K562 (cell line): ENCODE data around the gene LETM1. TPM values are rescaled to one million over a fixed set of nuclear protein-coding genes. Genes with fewer than 3 reads are reported as not detected.

ENCODE experiments used
- ATAC-seq: fragments of 200-7000 bp; cut with Tn5 transposase; 3 replicates; pipeline ENCODE4 v1.9.1; 2020; ENCODE audit warnings: moderate library complexity
- BruUV-seq: library from RNA; stranded (reverse); fragments of 400-500 nt; replicated peaks from 2 replicates; lab custom pipeline; 2021; lab: Mats Ljungman, UMichigan
- CTCF ChIA-PET: fragments of 300-600 bp; formaldehyde crosslinking; extraction: SDS; loops from one replicate; lab custom pipeline; 2021; ENCODE audit warnings: low intra/inter-chr PET ratio; lab: Yijun Ruan, JAX
- POLR2A ChIA-PET: fragments of 300-600, 350-650 bp; sonication (Branson Sonifier 250); formaldehyde crosslinking; extraction: SDS; loops from one replicate; lab custom pipeline; 2021; ENCODE audit warnings: antibody characterized with exemption, inconsistent platforms; lab: Yijun Ruan, JAX
- DNase-seq, 4 experiments: peaks; one replicate each; pipeline versions ENCODE4 v3.0.0 to v3.0.0-alpha.2; 2011 to 2018; ENCODE audit warnings: low spot score in 3 of 4, mixed read lengths in 3 of 4; ENCODE audit errors: extremely low read depth in 1 of 4
- FAIRE-seq: peaks from 2 replicates; lab custom pipeline; 2011; peaks lifted over from hg19 to GRCh38; lab: Jason Lieb, UNC
- H2AFZ ChIP-seq: 2 replicates; pipeline ENCODE4 v1.6.0; 2011; ENCODE audit warnings: low read depth, low read length, control low read depth, inconsistent platforms
- H3K27ac ChIP-seq: fragments of 200-600 bp; 3 replicates; pipeline ENCODE4 v1.8.0; 2011; ENCODE audit warnings: low read depth, mild to moderate bottlenecking, control low read depth, inconsistent platforms, low read length, moderate library complexity, mixed read lengths; ENCODE audit errors: extremely low read depth
- H3K27me3 ChIP-seq, 2 experiments: fragments of 300-600 bp in 1 of 2; 2 replicates in 1 of 2; 3 replicates in 1 of 2; pipeline versions ENCODE4 v1.6.0 to v1.8.0; 2011; ENCODE audit warnings: inconsistent platforms in 2 of 2, low read length in 2 of 2, mild to moderate bottlenecking in 1 of 2, mixed read lengths in 1 of 2, moderate library complexity in 1 of 2; ENCODE audit not compliant: control insufficient read depth in 2 of 2, insufficient read depth in 2 of 2
- H3K36me3 ChIP-seq: fragments of 300-600 bp; 3 replicates; pipeline ENCODE4 v1.8.0; 2011; ENCODE audit warnings: mild to moderate bottlenecking, low read length, inconsistent platforms; ENCODE audit not compliant: control insufficient read depth, insufficient read depth
- H3K4me1 ChIP-seq, 2 experiments: fragments of 200-600 bp in 1 of 2; replicated peaks in 1 of 2; 2 replicates in 1 of 2; 3 replicates in 1 of 2; pipeline versions ENCODE4 v1.5.1 to v1.8.0; 2011; ENCODE audit warnings: inconsistent platforms in 2 of 2, low read length in 2 of 2, mild to moderate bottlenecking in 1 of 2, mixed read lengths in 1 of 2, moderate library complexity in 1 of 2; ENCODE audit not compliant: control insufficient read depth in 2 of 2, insufficient read depth in 2 of 2
- H3K4me2 ChIP-seq: 2 replicates; pipeline ENCODE4 v1.6.1; 2011; ENCODE audit warnings: low read length, control low read depth, inconsistent platforms, mixed read lengths; ENCODE audit not compliant: insufficient read depth
- H3K4me3 ChIP-seq: fragments of 200-600 bp; sonication (generic), shearing (Covaris generic); 2 replicates; pipeline ENCODE4 v1.5.1; 2016; ENCODE audit warnings: control low read depth, inconsistent platforms
- H3K79me2 ChIP-seq: fragments of 200-600 bp; 3 replicates; pipeline ENCODE4 v1.8.0; 2011; ENCODE audit warnings: low read length, inconsistent platforms; ENCODE audit not compliant: control insufficient read depth, insufficient read depth
- H3K9ac ChIP-seq, 2 experiments: 2 replicates each; pipeline versions ENCODE4 v1.6.0 to v1.6.1; 2011; ENCODE audit warnings: low read depth in 2 of 2, low read length in 2 of 2, control low read depth in 1 of 2, inconsistent platforms in 1 of 2, mild to moderate bottlenecking in 1 of 2, mixed read lengths in 1 of 2; ENCODE audit not compliant: insufficient read depth in 1 of 2
- H3K9me1 ChIP-seq: one replicate; pipeline ENCODE4 v1.6.0; 2011; ENCODE audit warnings: inconsistent platforms, mild to moderate bottlenecking, low read length, moderate library complexity; ENCODE audit not compliant: control insufficient read depth, insufficient read depth
- H3K9me3 ChIP-seq: replicated peaks from 2 replicates; pipeline ENCODE4 v1.5.1; 2011; ENCODE audit warnings: low read depth, low read length, inconsistent platforms; ENCODE audit not compliant: control insufficient read depth, insufficient read depth
- H4K20me1 ChIP-seq: replicated peaks from 2 replicates; pipeline ENCODE4 v1.6.1; 2011; ENCODE audit warnings: low read length, inconsistent platforms, mixed read lengths; ENCODE audit not compliant: control insufficient read depth, insufficient read depth
- GTF2E2 ChIP-seq: fragments of 200-800 bp; sonication (Bioruptor generic); IDR thresholded peaks from 2 replicates; pipeline ENCODE4 v1.6.1; 2016; ENCODE audit warnings: missing genetic modification characterization, missing compliant biosample characterization
- MEIS2 ChIP-seq: fragments of 450-650 bp; IDR thresholded peaks from 2 replicates; pipeline ENCODE4 v1.6.1; 2014; ENCODE audit warnings: mild to moderate bottlenecking; ENCODE audit not compliant: partially characterized antibody
- SPI1 ChIP-seq: IDR thresholded peaks from 2 replicates; pipeline ENCODE4 v1.6.1; 2011; ENCODE audit warnings: low read depth, low read length, control low read depth, borderline replicate concordance
- THRAP3 ChIP-seq: fragments of 450-650 bp; IDR thresholded peaks from 2 replicates; pipeline ENCODE4 v1.6.1; 2016; ENCODE audit warnings: mild to moderate bottlenecking, inconsistent platforms, borderline replicate concordance
- TOE1 ChIP-seq, 2 experiments: fragments of 450-650 bp in 1 of 2; sonication (generic) in 1 of 2; formaldehyde crosslinking in 1 of 2; IDR thresholded peaks; 2 replicates each; pipeline versions ENCODE4 v1.7.1 to v1.8.0; 2016 to 2022; ENCODE audit warnings: borderline replicate concordance in 2 of 2, mild to moderate bottlenecking in 2 of 2, antibody characterized with exemption in 1 of 2, inconsistent platforms in 1 of 2, low read depth in 1 of 2, missing genetic modification reagents in 1 of 2, moderate library complexity in 1 of 2
- WGBS: fragments of 100-300 bp; shearing (Covaris generic); methylation state at CpG from one replicate; pipeline ENCODE4 v1.1.6; 2016; ENCODE audit warnings: low coverage, mixed read lengths; ENCODE audit not compliant: insufficient coverage; ENCODE audit errors: missing lambda C conversion rate; 5-methylcytosine and 5-hydroxymethylcytosine counted together
- in situ Hi-C: fragments of 300-500 bp; cut with MboI; formaldehyde crosslinking; loops from 4 replicates; pipeline ENCODE4 v1.15.0; 2018; ENCODE audit warnings: inconsistent platforms, mixed read lengths
- intact Hi-C: fragments of 100-400 bp; cut with micrococcal nuclease; formaldehyde crosslinking; loops from 2 replicates; pipeline ENCODE4 v1.14.2; 2022
- polyA plus RNA-seq, 8 experiments: library from polyadenylated mRNA; depleted of rRNA in 4 of 8; stranded (reverse) in 5 of 8; unstranded in 3 of 8; fragments of >200 nt; fragmentation: Nextera tagmentation in 2 of 8; fragmentation: Illumina TruSeq in 1 of 8; extraction: Ambion mirVana in 2 of 8; extraction: Trizol in 1 of 8; gene quantifications; 2 replicates each; pipeline versions ENCODE4 v1.2.1 to v1.2.3, GENCODE V29; 2011 to 2014; ENCODE audit warnings: inconsistent platforms in 1 of 8, missing spikeins in 1 of 8
- total RNA-seq, 7 experiments: library from RNA; depleted of rRNA in 6 of 7; stranded (reverse); fragments of >200 nt in 6 of 7; fragmentation: Illumina TruSeq in 2 of 7; extraction: Trizol in 2 of 7; gene quantifications; 2 replicates each; pipeline versions ENCODE4 v1.2.1 to v1.2.3, GENCODE V29; 2011 to 2021; ENCODE audit warnings: low replicate concordance in 1 of 7
- TF ChIP-seq, protein P1 (sequence below): fragments of 450-650 bp; formaldehyde crosslinking; IDR thresholded peaks from 2 replicates; pipeline ENCODE4 v1.4.0; 2020; ENCODE audit warnings: mild to moderate bottlenecking, moderate library complexity

Gene LETM1
- total and polyA plus RNA-seq, 9 of the 15 experiments (the other 6 are each of a cell fraction or from before 2014, with no cell fraction given) = 3.9 to 109 (median 35.0) TPM

DNA sequence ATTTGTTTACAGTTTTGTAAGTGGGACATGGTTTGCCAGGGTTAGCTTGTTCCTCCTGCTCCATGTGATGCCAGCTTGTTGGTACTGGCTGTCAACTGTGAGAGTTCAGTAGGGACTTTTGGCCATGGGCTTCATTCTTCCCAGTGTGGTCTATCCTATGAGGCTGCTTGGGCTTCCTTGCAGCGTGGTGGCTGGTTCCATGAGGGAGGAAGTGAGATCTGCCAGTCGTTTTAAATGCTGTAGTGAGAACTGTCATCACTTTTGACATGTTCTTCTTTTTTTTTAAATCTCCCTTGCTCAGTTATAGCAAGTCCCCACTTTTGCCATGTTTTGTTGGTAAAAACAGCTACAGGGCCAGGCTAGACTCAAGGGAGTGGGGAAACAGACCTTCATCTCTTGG is 31.1 kb upstream of the LETM1 start:
- in situ Hi-C loops = no loop called here
- no peak for FAIRE-seq
- no TSS peak for BruUV-seq

GRCh38 chr4:1885414-1885813 is 29.5 kb upstream of the LETM1 start:
- TF ChIP-seq THRAP3 (no peak), TOE1 (IDR thresholded peaks at IDR 0.05; ENCODE audit: borderline replicate concordance) (no peak), TOE1 (CRISPR knock-in tag; IDR thresholded peaks at IDR 0.05; ENCODE audit: borderline replicate concordance, low read depth) (no peak)
- TF ChIP-seq, protein P1, sequence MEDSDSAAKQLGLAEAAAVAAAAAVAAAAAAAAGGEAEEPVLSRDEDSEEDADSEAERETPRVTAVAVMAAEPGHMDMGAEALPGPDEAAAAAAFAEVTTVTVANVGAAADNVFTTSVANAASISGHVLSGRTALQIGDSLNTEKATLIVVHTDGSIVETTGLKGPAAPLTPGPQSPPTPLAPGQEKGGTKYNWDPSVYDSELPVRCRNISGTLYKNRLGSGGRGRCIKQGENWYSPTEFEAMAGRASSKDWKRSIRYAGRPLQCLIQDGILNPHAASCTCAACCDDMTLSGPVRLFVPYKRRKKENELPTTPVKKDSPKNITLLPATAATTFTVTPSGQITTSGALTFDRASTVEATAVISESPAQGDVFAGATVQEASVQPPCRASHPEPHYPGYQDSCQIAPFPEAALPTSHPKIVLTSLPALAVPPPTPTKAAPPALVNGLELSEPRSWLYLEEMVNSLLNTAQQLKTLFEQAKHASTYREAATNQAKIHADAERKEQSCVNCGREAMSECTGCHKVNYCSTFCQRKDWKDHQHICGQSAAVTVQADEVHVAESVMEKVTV (CRISPR knock-in tag) = no peak
- FAIRE-seq = no peak
- in situ Hi-C loops = no loop called here

More for the DNA sequence above, 31.1 kb upstream of the LETM1 start:
- WGBS = 18% methylated on average over 2 of the region's 2 CpGs
- Histone ChIP-seq H3K9me1 (no peaks in the 10 kb centered on the region), H3K4me1 (peaks cover 33 to 52% of the 10 kb centered on the region in 2 experiments), H3K9ac (no peak overlapping the region), H2AFZ (no peak overlapping the region), H3K9me3 (no peaks in the 10 kb centered on the region), H3K27ac (peak overlapping the region; percentile 57; the same call in 1 of the 3 replicates), H3K4me3 (no peak overlapping the region), H3K79me2 (peaks cover 97% of the 10 kb centered on the region), H3K27me3 (no peaks in the 10 kb centered on the region), H4K20me1 (peaks cover 10% of the 10 kb centered on the region), H3K4me2 (peak overlapping the region; percentile 7; the same call in 1 of the 2 replicates), H3K36me3 (peaks cover 23% of the 10 kb centered on the region)
- DNase-seq (no peak), ATAC-seq (no peak)
- POLR2A ChIA-PET = interaction anchor here (0.6 to 2.8 kb wide), 8 partner anchors 8 to 142 kb away, joined by 3 to 16 read pairs (median 4); no protein-coding TSS in a partner anchor
- CTCF ChIA-PET = no interaction called here
- intact Hi-C loops = no loop called here
- TF ChIP-seq GTF2E2 (tag) (no peak), SPI1 (peak; percentile 86), MEIS2 (peak; percentile 49)

More at GRCh38 chr4:1885414-1885813, 29.5 kb upstream of the LETM1 start:
- Histone ChIP-seq H3K79me2 (peaks cover 98% of the 10 kb centered on the region), H3K36me3 (peaks cover 19% of the 10 kb centered on the region), H3K9ac (peak overlapping the region; percentile 11 to 87; a peak in 3 of 4 replicates), H3K4me2 (peak overlapping the region; percentile 51), H3K27me3 (no peaks in the 10 kb centered on the region), H3K4me3 (no peak overlapping the region), H3K4me1 (peaks cover 47 to 67% of the 10 kb centered on the region in 2 experiments), H4K20me1 (peaks cover 19% of the 10 kb centered on the region), H3K27ac (peak overlapping the region; percentile 27), H2AFZ (no peak overlapping the region), H3K9me1 (no peaks in the 10 kb centered on the region), H3K9me3 (no peaks in the 10 kb centered on the region)
- BruUV-seq = no TSS peak
- WGBS = 18% methylated on average over 2 of the region's 2 CpGs
- CTCF ChIA-PET = no interaction called here
- ATAC-seq = peak; percentile 14; the same call in 2 of the 3 replicates
- DNase-seq = peak in 1 of 4 experiments; percentile 41
- intact Hi-C loops = no loop called here
- POLR2A ChIA-PET = interaction anchor here (0.7 to 2.8 kb wide), 5 partner anchors 9 to 531 kb away, joined by 3 to 16 read pairs (median 3); partner anchors contain the start of gene LETM1
